DND-41 (cell line): ENCODE data around the gene CCNB2.

Source experiments
- ATAC-seq: fragments of 200-7000 bp; cut with Tn5 transposase; 3 replicates; pipeline ENCODE4 v1.9.1; 2021; ENCODE audit warnings: low read depth; ENCODE audit not compliant: insufficient read depth
- DNase-seq: peaks from one replicate; pipeline ENCODE4 v3.0.0-alpha.2; 2020
- H2AFZ ChIP-seq: 2 replicates; pipeline ENCODE4 v1.6.0; 2012; ENCODE audit warnings: low read depth, low read length
- H3K27ac ChIP-seq: 2 replicates; pipeline ENCODE4 v1.5.1; 2012; ENCODE audit warnings: low read length, inconsistent platforms
- H3K27me3 ChIP-seq: fragments of 200-600 bp; sonication (generic); 2 replicates; pipeline ENCODE4 v1.6.0; 2012; ENCODE audit warnings: low read length, mild to moderate bottlenecking, inconsistent platforms; ENCODE audit not compliant: insufficient read depth, poor library complexity
- H3K36me3 ChIP-seq: 2 replicates; pipeline ENCODE4 v1.5.1; 2012; ENCODE audit warnings: low read length, inconsistent platforms; ENCODE audit not compliant: insufficient read depth
- H3K4me1 ChIP-seq: 2 replicates; pipeline ENCODE4 v1.5.1; 2012; ENCODE audit warnings: mild to moderate bottlenecking, low read length; ENCODE audit not compliant: insufficient read depth
- H3K4me2 ChIP-seq: 2 replicates; pipeline ENCODE4 v1.6.0; 2012; ENCODE audit warnings: mild to moderate bottlenecking, moderate library complexity, low read length, inconsistent platforms; ENCODE audit not compliant: insufficient read depth
- H3K4me3 ChIP-seq, 2 experiments: fragments of 200-600 bp in 1 of 2; shearing (Covaris generic) in 1 of 2; 2 replicates each; pipeline ENCODE4 v1.5.1; 2012 to 2016; ENCODE audit warnings: inconsistent platforms in 2 of 2, low read length in 2 of 2, mild to moderate bottlenecking in 2 of 2, low read depth in 1 of 2, moderate library complexity in 1 of 2
- H3K79me2 ChIP-seq: 2 replicates; pipeline ENCODE4 v1.6.0; 2012; ENCODE audit warnings: low read length, inconsistent platforms; ENCODE audit not compliant: insufficient read depth
- H3K9ac ChIP-seq: 2 replicates; pipeline ENCODE4 v1.6.0; 2012; ENCODE audit warnings: low read depth, mild to moderate bottlenecking, inconsistent platforms, low read length, moderate library complexity
- H3K9me3 ChIP-seq: 2 replicates; pipeline ENCODE4 v1.5.1; 2012; ENCODE audit warnings: low read length, moderate library complexity, mild to moderate bottlenecking, inconsistent platforms; ENCODE audit not compliant: insufficient read depth, severe bottlenecking
- H4K20me1 ChIP-seq: 2 replicates; pipeline ENCODE4 v1.6.0; 2012; ENCODE audit warnings: low read length; ENCODE audit not compliant: insufficient read depth
- EZH2 ChIP-seq: IDR thresholded peaks from 3 replicates; pipeline ENCODE4 v1.6.1; 2012; ENCODE audit warnings: borderline replicate concordance, low read depth, mild to moderate bottlenecking, moderate library complexity, low read length, inconsistent platforms; ENCODE audit not compliant: severe bottlenecking
- TF ChIP-seq, protein P1 (sequence below): IDR thresholded peaks from 2 replicates; pipeline ENCODE4 v1.5.1; 2012; ENCODE audit warnings: borderline replicate concordance, low read length, moderate library complexity, mild to moderate bottlenecking; ENCODE audit not compliant: poor library complexity, severe bottlenecking; ENCODE audit errors: extremely low read depth

CCNB2 gene

DNA sequence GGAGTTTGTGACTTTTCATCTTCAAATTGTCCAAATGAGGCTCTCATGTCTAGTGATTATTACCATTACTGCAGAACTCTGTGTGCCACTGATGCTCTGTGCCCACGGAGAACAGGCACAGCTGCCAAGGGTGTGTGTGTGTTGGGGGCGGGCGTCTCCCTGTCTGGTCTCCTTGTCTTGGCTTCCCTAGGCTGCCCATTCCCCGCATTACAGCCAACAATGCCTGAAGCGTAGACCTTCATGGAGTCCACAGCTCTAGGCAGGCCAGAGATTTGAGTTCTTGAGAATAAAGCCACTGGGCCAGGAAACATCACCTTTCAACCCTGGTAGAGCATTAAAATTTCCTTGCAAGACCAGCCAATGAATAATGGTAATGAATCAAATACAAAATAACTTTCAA, 42.7 kb downstream of the CCNB2 start:
- ATAC-seq (no peak), DNase-seq (no peak)
- Histone ChIP-seq H4K20me1 (no peaks in the 10 kb centered on the region), H3K4me2 (no peak overlapping the region), H3K4me3 (no peak overlapping the region), H3K4me1 (no peaks in the 10 kb centered on the region), H3K27me3 (no peaks in the 10 kb centered on the region), H3K79me2 (no peaks in the 10 kb centered on the region), H3K36me3 (peaks cover 10% of the 10 kb centered on the region), H3K9ac (no peak overlapping the region), H3K9me3 (no peaks in the 10 kb centered on the region), H3K27ac (no peak overlapping the region), H2AFZ (no peak overlapping the region)
- TF ChIP-seq, protein P1, sequence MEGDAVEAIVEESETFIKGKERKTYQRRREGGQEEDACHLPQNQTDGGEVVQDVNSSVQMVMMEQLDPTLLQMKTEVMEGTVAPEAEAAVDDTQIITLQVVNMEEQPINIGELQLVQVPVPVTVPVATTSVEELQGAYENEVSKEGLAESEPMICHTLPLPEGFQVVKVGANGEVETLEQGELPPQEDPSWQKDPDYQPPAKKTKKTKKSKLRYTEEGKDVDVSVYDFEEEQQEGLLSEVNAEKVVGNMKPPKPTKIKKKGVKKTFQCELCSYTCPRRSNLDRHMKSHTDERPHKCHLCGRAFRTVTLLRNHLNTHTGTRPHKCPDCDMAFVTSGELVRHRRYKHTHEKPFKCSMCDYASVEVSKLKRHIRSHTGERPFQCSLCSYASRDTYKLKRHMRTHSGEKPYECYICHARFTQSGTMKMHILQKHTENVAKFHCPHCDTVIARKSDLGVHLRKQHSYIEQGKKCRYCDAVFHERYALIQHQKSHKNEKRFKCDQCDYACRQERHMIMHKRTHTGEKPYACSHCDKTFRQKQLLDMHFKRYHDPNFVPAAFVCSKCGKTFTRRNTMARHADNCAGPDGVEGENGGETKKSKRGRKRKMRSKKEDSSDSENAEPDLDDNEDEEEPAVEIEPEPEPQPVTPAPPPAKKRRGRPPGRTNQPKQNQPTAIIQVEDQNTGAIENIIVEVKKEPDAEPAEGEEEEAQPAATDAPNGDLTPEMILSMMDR = no peak
- no peak for TF ChIP-seq EZH2

DNA sequence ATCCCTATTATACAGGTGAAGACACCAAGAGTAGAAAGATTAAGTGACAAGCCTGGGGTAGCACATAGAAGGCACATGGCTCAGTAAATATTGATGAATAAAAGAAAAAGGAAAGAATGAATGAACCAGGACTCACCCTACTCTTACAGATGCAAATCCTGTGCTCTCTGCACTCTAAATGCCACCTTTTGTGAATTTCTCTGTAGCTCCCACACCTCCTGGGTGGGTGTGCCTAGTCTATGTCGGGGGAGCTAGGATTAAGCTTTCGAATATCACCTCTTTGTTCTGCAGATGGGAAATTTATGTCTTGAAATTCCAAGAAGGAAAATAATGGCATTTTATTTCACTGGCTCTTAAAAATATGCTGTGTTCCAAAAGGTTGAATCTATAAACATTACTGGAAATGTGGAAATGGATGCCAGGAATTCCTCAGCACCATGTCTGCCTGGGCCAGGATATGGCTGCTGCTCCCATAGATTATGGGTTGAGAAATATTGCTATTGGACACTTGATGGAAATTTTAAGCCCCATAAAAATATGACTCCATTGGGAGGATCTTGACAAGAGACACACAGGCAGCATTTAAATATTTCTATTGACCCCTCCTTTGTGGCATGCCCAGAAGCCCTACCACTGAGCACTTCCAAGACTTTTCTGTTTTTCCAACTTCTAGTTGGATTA, 43.3 kb downstream of the CCNB2 start:
- no peak overlapping the region for H3K27ac ChIP-seq
- H3K36me3 ChIP-seq = peaks cover 5% of the 10 kb centered on the region
- no peak overlapping the region for H2AFZ ChIP-seq

DNA sequence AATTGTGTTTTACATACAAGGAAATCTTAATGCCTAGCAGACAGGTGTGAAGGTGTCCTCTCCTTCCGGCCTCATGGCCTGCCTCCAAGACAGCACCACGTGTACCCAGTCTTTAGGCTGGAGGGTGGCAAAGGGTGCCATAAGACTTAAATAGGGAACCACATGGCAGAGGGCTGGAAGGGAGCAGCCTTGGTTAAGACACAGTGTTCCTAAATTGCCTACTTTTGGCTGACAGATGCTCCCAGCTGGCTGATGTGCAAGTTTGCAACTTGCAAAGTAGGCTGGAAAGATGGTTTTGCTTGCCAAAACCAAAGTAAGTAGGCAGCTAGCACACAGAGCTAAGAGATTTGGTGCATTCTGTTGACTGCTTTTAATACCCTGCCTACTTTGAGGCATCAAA, 45.2 kb downstream of the CCNB2 start:
- Histone ChIP-seq H3K9ac (no peak overlapping the region), H3K4me1 (no peaks in the 10 kb centered on the region), H3K4me3 (no peak overlapping the region), H3K27me3 (no peaks in the 10 kb centered on the region), H3K27ac (no peak overlapping the region), H3K36me3 (no peaks in the 10 kb centered on the region; the same call in 1 of the 2 replicates), H4K20me1 (no peaks in the 10 kb centered on the region), H3K9me3 (no peaks in the 10 kb centered on the region), H3K4me2 (no peak overlapping the region), H3K79me2 (no peaks in the 10 kb centered on the region), H2AFZ (no peak overlapping the region)
- TF ChIP-seq, protein P1 = no peak
- TF ChIP-seq EZH2 = no peak
- no peak for DNase-seq
- no peak for ATAC-seq

More for the DNA sequence above, 43.3 kb downstream of the CCNB2 start:
- Histone ChIP-seq H3K9ac (no peak overlapping the region), H3K4me1 (no peaks in the 10 kb centered on the region), H3K4me2 (no peak overlapping the region), H3K79me2 (no peaks in the 10 kb centered on the region), H3K9me3 (no peaks in the 10 kb centered on the region), H3K27me3 (no peaks in the 10 kb centered on the region), H3K4me3 (no peak overlapping the region), H4K20me1 (no peaks in the 10 kb centered on the region)
- DNase-seq (no peak), ATAC-seq (no peak)
- TF ChIP-seq, protein P1 = no peak
- no peak for TF ChIP-seq EZH2
